GM12878 (cell line): ENCODE data around the gene CACHD1. TPM values are rescaled to one million over a fixed set of nuclear protein-coding genes. Genes with fewer than 3 reads are reported as not detected.

Source experiments
- ATAC-seq: fragments of 200-7000 bp; cut with Tn5 transposase; 3 replicates; pipeline ENCODE4 v1.9.1; 2020; ENCODE audit warnings: mild to moderate bottlenecking, moderate library complexity
- BruUV-seq: library from RNA; stranded (reverse); fragments of 400-500 nt; replicated peaks from 2 replicates; lab custom pipeline; 2021; lab: Mats Ljungman, UMichigan
- CTCF ChIA-PET: fragments of 300-600 bp; sonication (Branson Sonifier 250); formaldehyde crosslinking; extraction: SDS; loops from one replicate; lab custom pipeline; 2021; ENCODE audit warnings: inconsistent platforms; lab: Yijun Ruan, JAX
- POLR2A ChIA-PET: fragments of 350-600 bp; formaldehyde crosslinking; extraction: SDS; loops from one replicate; lab custom pipeline; 2021; ENCODE audit warnings: inconsistent platforms; lab: Charles Lee
- RAD21 ChIA-PET: fragments of 300-600 bp; sonication (Branson Sonifier 250); formaldehyde crosslinking; loops from one replicate; lab custom pipeline; 2023; ENCODE audit warnings: antibody characterized with exemption; ENCODE audit not compliant: unreplicated experiment; lab: Charles Lee
- SMC1A ChIA-PET: fragments of 300-600 bp; sonication (Branson Sonifier 250); formaldehyde crosslinking; loops from one replicate; lab custom pipeline; 2023; ENCODE audit not compliant: unreplicated experiment, uncharacterized antibody; lab: Charles Lee
- DNase-seq: peaks from one replicate; pipeline ENCODE4 v3.0.0-alpha.2; 2011; ENCODE audit warnings: low read depth, low spot score
- FAIRE-seq: peaks from 3 replicates; lab custom pipeline; 2011; peaks lifted over from hg19 to GRCh38; lab: Jason Lieb, UNC
- H2AFZ ChIP-seq: 2 replicates; pipeline ENCODE4 v1.6.0; 2011; ENCODE audit warnings: low read depth, low read length, control low read depth; ENCODE audit not compliant: control insufficient read depth
- H3K27ac ChIP-seq: 2 replicates; pipeline ENCODE4 v1.5.1; 2011; ENCODE audit warnings: control low read depth; ENCODE audit not compliant: control insufficient read depth, insufficient read depth
- H3K27me3 ChIP-seq, 2 experiments: replicated peaks in 1 of 2; 2 replicates each; pipeline versions ENCODE4 v1.6.0 to v1.6.1; 2011; ENCODE audit warnings: low read length in 1 of 2; ENCODE audit not compliant: control insufficient read depth in 2 of 2, insufficient read depth in 2 of 2
- H3K36me3 ChIP-seq, 2 experiments: 2 replicates each; pipeline ENCODE4 v1.5.1; 2011; ENCODE audit warnings: low read length in 1 of 2; ENCODE audit not compliant: control insufficient read depth in 2 of 2, insufficient read depth in 2 of 2
- H3K4me1 ChIP-seq: 2 replicates; pipeline ENCODE4 v1.6.1; 2011; ENCODE audit warnings: mild to moderate bottlenecking, low read length, moderate library complexity, mixed read lengths; ENCODE audit not compliant: control insufficient read depth, insufficient read depth
- H3K4me2 ChIP-seq: 2 replicates; pipeline ENCODE4 v1.6.0; 2011; ENCODE audit warnings: control low read depth; ENCODE audit not compliant: control insufficient read depth, insufficient read depth
- H3K4me3 ChIP-seq: fragments of 200-600 bp; sonication (generic); 2 replicates; pipeline ENCODE4 v1.5.1; 2016
- H3K79me2 ChIP-seq: 2 replicates; pipeline ENCODE4 v1.6.0; 2011; ENCODE audit warnings: low read length; ENCODE audit not compliant: control insufficient read depth, insufficient read depth
- H3K9ac ChIP-seq: 2 replicates; pipeline ENCODE4 v1.8.0; 2011; ENCODE audit warnings: low read length, control low read depth, mixed read lengths; ENCODE audit not compliant: control insufficient read depth, insufficient read depth
- H3K9me3 ChIP-seq: replicated peaks from 3 replicates; pipeline ENCODE4 v1.5.1; 2011; ENCODE audit warnings: mild to moderate bottlenecking, low read length; ENCODE audit not compliant: control insufficient read depth, insufficient read depth
- H4K20me1 ChIP-seq: 2 replicates; pipeline ENCODE4 v1.6.0; 2011; ENCODE audit not compliant: control insufficient read depth, insufficient read depth
- IRF4 ChIP-seq: IDR thresholded peaks from 2 replicates; pipeline ENCODE4 v1.6.1; 2011; ENCODE audit warnings: low read depth, low read length
- JUND ChIP-seq: IDR thresholded peaks from 2 replicates; pipeline ENCODE4 v1.6.1; 2012; ENCODE audit warnings: low read depth, mild to moderate bottlenecking, low read length, improper control_type of control experiment, moderate library complexity
- NFYA ChIP-seq: IDR thresholded peaks from 2 replicates; pipeline ENCODE4 v1.6.1; 2011; ENCODE audit warnings: low read depth, mild to moderate bottlenecking, low read length, improper control_type of control experiment, borderline replicate concordance
- RB1 ChIP-seq: fragments of 450-650 bp; formaldehyde crosslinking; IDR thresholded peaks from 2 replicates; pipeline ENCODE4 v1.6.1; 2017; ENCODE audit warnings: mild to moderate bottlenecking, borderline replicate concordance
- RFX5 ChIP-seq: IDR thresholded peaks from 2 replicates; pipeline ENCODE4 v1.6.1; 2011; ENCODE audit warnings: low read depth, low read length, improper control_type of control experiment
- SUPT20H ChIP-seq: IDR thresholded peaks from 2 replicates; pipeline ENCODE4 v1.6.1; 2011; ENCODE audit warnings: low read depth, mild to moderate bottlenecking, low read length, moderate library complexity, borderline replicate concordance; ENCODE audit not compliant: control insufficient read depth
- WGBS: methylation state at CpG from one replicate; pipeline ENCODE4 v1.1.6; 2016; ENCODE audit warnings: low lambda C conversion rate; ENCODE audit not compliant: insufficient replicate concordance, insufficient coverage; ENCODE audit errors: missing lambda C conversion rate; 5-methylcytosine and 5-hydroxymethylcytosine counted together
- in situ Hi-C: fragments of 300-500 bp; cut with MboI; formaldehyde crosslinking; loops from 9 replicates; pipeline ENCODE4 v1.14.3; 2018; ENCODE audit warnings: mixed read lengths
- intact Hi-C: fragments of 100-400 bp; cut with micrococcal nuclease; formaldehyde crosslinking; loops from one replicate; pipeline ENCODE4 v1.14.2; 2022; ENCODE audit not compliant: unreplicated experiment
- polyA plus RNA-seq, 11 experiments: library from polyadenylated mRNA; depleted of rRNA in 4 of 11; unstranded in 6 of 11; stranded (reverse) in 5 of 11; fragments of >200 nt; fragmentation: Nextera tagmentation in 4 of 11; fragmentation: Illumina TruSeq in 1 of 11; extraction: Ambion mirVana in 4 of 11; extraction: Trizol in 1 of 11; gene quantifications; 1 replicate in 1 of 11; 2 replicates in 10 of 11; pipeline versions ENCODE4 v1.2.1 to v1.2.3, GENCODE V29; 2011 to 2016; ENCODE audit warnings: inconsistent platforms in 2 of 11, missing spikeins in 2 of 11, low read depth in 1 of 11
- total RNA-seq, 4 experiments: library from RNA; depleted of rRNA in 3 of 4; stranded (reverse); fragments of >200 nt in 3 of 4; fragmentation: Illumina TruSeq in 1 of 4; extraction: Trizol in 1 of 4; gene quantifications; 2 replicates each; pipeline versions ENCODE4 v1.2.1 to v1.2.3, GENCODE V29; 2013 to 2021
- TF ChIP-seq, protein P1 (sequence below): fragments of 150-350 bp; IDR thresholded peaks from 2 replicates; pipeline ENCODE4 v1.6.1; 2016; ENCODE audit warnings: low read depth, low read length
- TF ChIP-seq, protein P2 (sequence below): fragments of 450-650 bp; formaldehyde crosslinking; IDR thresholded peaks from 2 replicates; pipeline ENCODE4 v1.5.0; 2022; ENCODE audit warnings: mild to moderate bottlenecking, missing genetic modification characterization
- TF ChIP-seq, protein P3 (sequence below): IDR thresholded peaks from 2 replicates; pipeline ENCODE4 v1.6.1; 2012; ENCODE audit warnings: low read depth, low read length, improper control_type of control experiment

CACHD1 gene
- total and polyA plus RNA-seq, 10 of the 15 experiments (the other 5 are each of a cell fraction or from before 2014, with no cell fraction given) = 0.03 TPM; not detected in 9

DNA sequence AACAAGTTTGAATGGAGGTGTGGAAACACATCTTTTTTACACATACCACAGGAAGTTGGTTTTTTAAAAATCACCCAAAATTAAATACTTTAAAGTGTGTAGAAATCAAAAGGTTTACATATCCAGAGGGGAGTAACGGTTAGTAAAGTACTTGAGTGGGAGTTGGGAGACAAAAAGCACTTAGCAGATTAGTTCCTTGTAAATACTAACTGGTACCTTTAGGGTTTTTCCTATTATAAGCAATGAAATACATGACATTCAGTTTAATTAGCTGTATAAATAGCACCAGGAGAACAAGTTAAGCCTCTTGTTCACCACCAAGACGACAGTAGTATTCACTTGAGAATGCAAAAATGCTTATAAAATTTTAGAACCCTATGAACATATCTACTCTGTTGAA is 251.2 kb downstream of the CACHD1 start:
- DNase-seq = no peak
- Histone ChIP-seq H3K9me3 (no peaks in the 10 kb centered on the region), H3K79me2 (no peaks in the 10 kb centered on the region), H2AFZ (no peak overlapping the region), H3K27me3 (no peaks in the 10 kb centered on the region), H3K4me2 (no peak overlapping the region), H3K27ac (no peak overlapping the region), H3K36me3 (no peaks in the 10 kb centered on the region), H4K20me1 (no peaks in the 10 kb centered on the region), H3K4me1 (no peaks in the 10 kb centered on the region), H3K4me3 (no peak overlapping the region), H3K9ac (no peak overlapping the region)
- TF ChIP-seq RFX5 = no peak
- no peak for TF ChIP-seq JUND
- TF ChIP-seq RB1 = no peak
- BruUV-seq = no TSS peak
- RAD21 ChIA-PET = no interaction called here
- POLR2A ChIA-PET = no interaction called here
- in situ Hi-C loops = no loop called here
- intact Hi-C loops = no loop called here
- FAIRE-seq = no peak
- WGBS = 6% methylated on average over 2 of the region's 2 CpGs
- CTCF ChIA-PET = no interaction called here
- SMC1A ChIA-PET = no interaction called here
- ATAC-seq = no peak

DNA sequence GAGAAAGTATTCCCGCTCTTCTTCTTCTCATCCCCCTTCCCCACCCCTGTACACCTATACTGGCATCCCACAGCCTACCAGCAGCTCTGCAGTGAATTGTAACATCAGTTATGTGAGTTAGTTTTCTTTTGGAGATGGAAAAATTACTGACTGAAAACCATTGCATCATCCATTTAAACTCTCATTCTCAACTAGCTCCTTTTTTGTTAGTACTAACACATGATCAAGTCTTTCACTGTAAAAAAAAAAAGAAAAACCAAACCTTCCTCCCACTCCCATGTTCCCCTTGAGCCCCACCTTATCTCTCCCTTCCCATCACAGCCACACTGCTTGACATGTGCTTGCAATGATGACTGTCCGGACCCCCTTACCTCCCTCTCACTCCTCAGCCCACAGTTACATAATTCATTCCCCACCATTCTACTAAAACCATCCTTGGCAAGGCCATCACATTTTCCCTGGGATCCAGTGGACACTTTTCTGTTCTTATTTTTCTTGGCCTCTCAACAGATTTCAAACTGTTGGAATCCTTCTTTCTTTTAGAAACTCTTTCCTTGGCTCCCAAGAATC is 251.7 kb downstream of the CACHD1 start:
- FAIRE-seq = no peak
- TF ChIP-seq IRF4 (no peak), NFYA (no peak), SUPT20H (no peak)
- TF ChIP-seq, protein P1, sequence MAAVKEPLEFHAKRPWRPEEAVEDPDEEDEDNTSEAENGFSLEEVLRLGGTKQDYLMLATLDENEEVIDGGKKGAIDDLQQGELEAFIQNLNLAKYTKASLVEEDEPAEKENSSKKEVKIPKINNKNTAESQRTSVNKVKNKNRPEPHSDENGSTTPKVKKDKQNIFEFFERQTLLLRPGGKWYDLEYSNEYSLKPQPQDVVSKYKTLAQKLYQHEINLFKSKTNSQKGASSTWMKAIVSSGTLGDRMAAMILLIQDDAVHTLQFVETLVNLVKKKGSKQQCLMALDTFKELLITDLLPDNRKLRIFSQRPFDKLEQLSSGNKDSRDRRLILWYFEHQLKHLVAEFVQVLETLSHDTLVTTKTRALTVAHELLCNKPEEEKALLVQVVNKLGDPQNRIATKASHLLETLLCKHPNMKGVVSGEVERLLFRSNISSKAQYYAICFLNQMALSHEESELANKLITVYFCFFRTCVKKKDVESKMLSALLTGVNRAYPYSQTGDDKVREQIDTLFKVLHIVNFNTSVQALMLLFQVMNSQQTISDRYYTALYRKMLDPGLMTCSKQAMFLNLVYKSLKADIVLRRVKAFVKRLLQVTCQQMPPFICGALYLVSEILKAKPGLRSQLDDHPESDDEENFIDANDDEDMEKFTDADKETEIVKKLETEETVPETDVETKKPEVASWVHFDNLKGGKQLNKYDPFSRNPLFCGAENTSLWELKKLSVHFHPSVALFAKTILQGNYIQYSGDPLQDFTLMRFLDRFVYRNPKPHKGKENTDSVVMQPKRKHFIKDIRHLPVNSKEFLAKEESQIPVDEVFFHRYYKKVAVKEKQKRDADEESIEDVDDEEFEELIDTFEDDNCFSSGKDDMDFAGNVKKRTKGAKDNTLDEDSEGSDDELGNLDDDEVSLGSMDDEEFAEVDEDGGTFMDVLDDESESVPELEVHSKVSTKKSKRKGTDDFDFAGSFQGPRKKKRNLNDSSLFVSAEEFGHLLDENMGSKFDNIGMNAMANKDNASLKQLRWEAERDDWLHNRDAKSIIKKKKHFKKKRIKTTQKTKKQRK = no peak
- TF ChIP-seq, protein P2, sequence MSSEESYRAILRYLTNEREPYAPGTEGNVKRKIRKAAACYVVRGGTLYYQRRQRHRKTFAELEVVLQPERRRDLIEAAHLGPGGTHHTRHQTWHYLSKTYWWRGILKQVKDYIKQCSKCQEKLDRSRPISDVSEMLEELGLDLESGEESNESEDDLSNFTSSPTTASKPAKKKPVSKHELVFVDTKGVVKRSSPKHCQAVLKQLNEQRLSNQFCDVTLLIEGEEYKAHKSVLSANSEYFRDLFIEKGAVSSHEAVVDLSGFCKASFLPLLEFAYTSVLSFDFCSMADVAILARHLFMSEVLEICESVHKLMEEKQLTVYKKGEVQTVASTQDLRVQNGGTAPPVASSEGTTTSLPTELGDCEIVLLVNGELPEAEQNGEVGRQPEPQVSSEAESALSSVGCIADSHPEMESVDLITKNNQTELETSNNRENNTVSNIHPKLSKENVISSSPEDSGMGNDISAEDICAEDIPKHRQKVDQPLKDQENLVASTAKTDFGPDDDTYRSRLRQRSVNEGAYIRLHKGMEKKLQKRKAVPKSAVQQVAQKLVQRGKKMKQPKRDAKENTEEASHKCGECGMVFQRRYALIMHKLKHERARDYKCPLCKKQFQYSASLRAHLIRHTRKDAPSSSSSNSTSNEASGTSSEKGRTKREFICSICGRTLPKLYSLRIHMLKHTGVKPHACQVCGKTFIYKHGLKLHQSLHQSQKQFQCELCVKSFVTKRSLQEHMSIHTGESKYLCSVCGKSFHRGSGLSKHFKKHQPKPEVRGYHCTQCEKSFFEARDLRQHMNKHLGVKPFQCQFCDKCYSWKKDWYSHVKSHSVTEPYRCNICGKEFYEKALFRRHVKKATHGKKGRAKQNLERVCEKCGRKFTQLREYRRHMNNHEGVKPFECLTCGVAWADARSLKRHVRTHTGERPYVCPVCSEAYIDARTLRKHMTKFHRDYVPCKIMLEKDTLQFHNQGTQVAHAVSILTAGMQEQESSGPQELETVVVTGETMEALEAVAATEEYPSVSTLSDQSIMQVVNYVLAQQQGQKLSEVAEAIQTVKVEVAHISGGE = no peak
- TF ChIP-seq, protein P3, sequence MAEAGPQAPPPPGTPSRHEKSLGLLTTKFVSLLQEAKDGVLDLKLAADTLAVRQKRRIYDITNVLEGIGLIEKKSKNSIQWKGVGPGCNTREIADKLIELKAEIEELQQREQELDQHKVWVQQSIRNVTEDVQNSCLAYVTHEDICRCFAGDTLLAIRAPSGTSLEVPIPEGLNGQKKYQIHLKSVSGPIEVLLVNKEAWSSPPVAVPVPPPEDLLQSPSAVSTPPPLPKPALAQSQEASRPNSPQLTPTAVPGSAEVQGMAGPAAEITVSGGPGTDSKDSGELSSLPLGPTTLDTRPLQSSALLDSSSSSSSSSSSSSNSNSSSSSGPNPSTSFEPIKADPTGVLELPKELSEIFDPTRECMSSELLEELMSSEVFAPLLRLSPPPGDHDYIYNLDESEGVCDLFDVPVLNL = no peak

More for the DNA sequence above, 251.7 kb downstream of the CACHD1 start:
- ChIA-PET SMC1A (no interaction called here), POLR2A (no interaction called here), RAD21 (no interaction called here), CTCF (interaction anchor here (1.4 kb wide), 1 partner anchor 11 kb away, joined by 4 read pairs; no protein-coding TSS in a partner anchor)
- Histone ChIP-seq H3K9me3 (no peaks in the 10 kb centered on the region), H3K9ac (no peak overlapping the region), H2AFZ (no peak overlapping the region), H3K36me3 (no peaks in the 10 kb centered on the region), H3K27me3 (no peaks in the 10 kb centered on the region), H3K4me2 (no peak overlapping the region), H3K4me1 (no peaks in the 10 kb centered on the region), H3K27ac (no peak overlapping the region), H4K20me1 (no peaks in the 10 kb centered on the region), H3K4me3 (no peak overlapping the region), H3K79me2 (no peaks in the 10 kb centered on the region)
- intact Hi-C loops = no loop called here
- WGBS = 9% methylated on average over 2 of the region's 2 CpGs
- DNase-seq (no peak), ATAC-seq (no peak)
- no TSS peak for BruUV-seq
- in situ Hi-C loops = no loop called here
